HEK293 (cell line): Measurements from ENCODE around the gene MAVS.
A peak's percentile ranks its signal among the peaks of the same experiment; 100 is the strongest.

Source experiments
- CTCF ChIA-PET: fragments of 350-600 bp; formaldehyde crosslinking; extraction: SDS; loops from one replicate; lab custom pipeline; 2021; ENCODE audit warnings: antibody characterized with exemption; lab: Yijun Ruan, JAX
- POLR2A ChIA-PET: fragments of 300-600 bp; formaldehyde crosslinking; extraction: SDS; loops from one replicate; lab custom pipeline; 2020; ENCODE audit warnings: antibody characterized with exemption, inconsistent platforms; lab: Yijun Ruan, JAX
- H3K27ac ChIP-seq: fragments of 200-500 bp; sonication (Bioruptor generic); 2 replicates; pipeline ENCODE4 v1.5.1; 2014; ENCODE audit warnings: low read depth, low read length, control low read depth, inconsistent platforms; ENCODE audit errors: extremely low read depth
- H3K36me3 ChIP-seq, 2 experiments: fragments of 200-500 bp in 1 of 2; sonication (Bioruptor generic) in 1 of 2; 1 replicate in 1 of 2; 2 replicates in 1 of 2; pipeline ENCODE4 v1.5.1; 2014 to 2017; ENCODE audit warnings: inconsistent platforms in 2 of 2, low read length in 2 of 2; ENCODE audit not compliant: control insufficient read depth in 2 of 2, insufficient read depth in 1 of 2
- H3K4me1 ChIP-seq: fragments of 200-500 bp; sonication (Bioruptor generic); 2 replicates; pipeline ENCODE4 v1.5.1; 2014; ENCODE audit warnings: mild to moderate bottlenecking, low read length, inconsistent platforms; ENCODE audit not compliant: control insufficient read depth, insufficient read depth
- H3K4me3 ChIP-seq: 2 replicates; pipeline ENCODE4 v1.5.1; 2011; ENCODE audit warnings: low read depth, mild to moderate bottlenecking, control low read depth, low read length, moderate library complexity
- H3K9me3 ChIP-seq: fragments of 200-500 bp; sonication (Bioruptor generic); 2 replicates; pipeline ENCODE4 v1.5.1; 2014; ENCODE audit warnings: low read depth, low read length, inconsistent platforms; ENCODE audit not compliant: control insufficient read depth, insufficient read depth
- HOXC10 ChIP-seq: sonication (generic); formaldehyde crosslinking; IDR thresholded peaks from 2 replicates; pipeline ENCODE4 v1.8.1; 2023; ENCODE audit warnings: mild to moderate bottlenecking, missing genetic modification reagents
- HOXD13 ChIP-seq: sonication (generic); formaldehyde crosslinking; IDR thresholded peaks from 2 replicates; pipeline ENCODE4 v1.8.0; 2022; ENCODE audit warnings: missing genetic modification reagents, borderline replicate concordance
- RBAK ChIP-seq: fragments of 450-650 bp; formaldehyde crosslinking; IDR thresholded peaks from 2 replicates; pipeline ENCODE4 v1.5.1; 2016; ENCODE audit warnings: missing biosample characterization, missing genetic modification characterization
- ZBTB10 ChIP-seq: fragments of 450-650 bp; formaldehyde crosslinking; IDR thresholded peaks from 2 replicates; pipeline ENCODE4 v1.5.1; 2016; ENCODE audit warnings: missing biosample characterization, missing genetic modification characterization
- ZNF133 ChIP-seq: fragments of 450-650 bp; formaldehyde crosslinking; IDR thresholded peaks from 2 replicates; pipeline ENCODE4 v1.5.1; 2016; ENCODE audit warnings: missing biosample characterization, missing genetic modification characterization
- ZNF146 ChIP-seq: fragments of 450-650 bp; formaldehyde crosslinking; IDR thresholded peaks from 2 replicates; pipeline ENCODE4 v1.5.1; 2016; ENCODE audit warnings: missing biosample characterization, missing genetic modification characterization
- ZNF148 ChIP-seq: fragments of 450-650 bp; formaldehyde crosslinking; IDR thresholded peaks from 2 replicates; pipeline ENCODE4 v1.5.0; 2017; ENCODE audit warnings: missing biosample characterization, missing genetic modification characterization, borderline replicate concordance
- ZNF223 ChIP-seq: fragments of 450-650 bp; formaldehyde crosslinking; IDR thresholded peaks from 2 replicates; pipeline ENCODE4 v1.5.1; 2016; ENCODE audit warnings: missing biosample characterization, missing genetic modification characterization
- ZNF24 ChIP-seq: fragments of 450-650 bp; formaldehyde crosslinking; IDR thresholded peaks from 2 replicates; pipeline ENCODE4 v1.5.1; 2016; ENCODE audit warnings: missing biosample characterization, missing genetic modification characterization
- ZNF324 ChIP-seq: fragments of 450-650 bp; formaldehyde crosslinking; IDR thresholded peaks from 2 replicates; pipeline ENCODE4 v1.5.1; 2016; ENCODE audit warnings: missing biosample characterization, missing genetic modification characterization
- ZNF513 ChIP-seq: fragments of 450-650 bp; IDR thresholded peaks from 2 replicates; pipeline ENCODE4 v1.5.1; 2018; ENCODE audit warnings: missing biosample characterization, missing genetic modification characterization
- ZNF530 ChIP-seq: fragments of 450-650 bp; formaldehyde crosslinking; IDR thresholded peaks from 2 replicates; pipeline ENCODE4 v1.5.1; 2016; ENCODE audit warnings: low read depth, missing biosample characterization, missing genetic modification characterization
- ZNF544 ChIP-seq: fragments of 450-650 bp; formaldehyde crosslinking; IDR thresholded peaks from 2 replicates; pipeline ENCODE4 v1.5.0; 2017; ENCODE audit warnings: missing biosample characterization, missing genetic modification characterization
- ZNF701 ChIP-seq: fragments of 450-650 bp; formaldehyde crosslinking; IDR thresholded peaks from 2 replicates; pipeline ENCODE4 v1.5.1; 2016; ENCODE audit warnings: missing biosample characterization, missing genetic modification characterization
- ZSCAN16 ChIP-seq: fragments of 450-650 bp; formaldehyde crosslinking; IDR thresholded peaks from 2 replicates; pipeline ENCODE4 v1.5.1; 2016; ENCODE audit warnings: missing biosample characterization, missing genetic modification characterization
- ZSCAN5A ChIP-seq: fragments of 450-650 bp; formaldehyde crosslinking; IDR thresholded peaks from 2 replicates; pipeline ENCODE4 v1.5.1; 2016; ENCODE audit warnings: missing biosample characterization, missing genetic modification characterization

MAVS gene

GRCh38 chr20:3858689-3859088 is 12.1 kb downstream of the MAVS start (continued):
- no peak for TF ChIP-seq ZNF223 (tag by site-specific recombination)
- TF ChIP-seq, all 188 proteins: peak for 0

GRCh38 chr20:3861191-3861590 is 14.6 kb downstream of the MAVS start:
- Histone ChIP-seq H3K4me1 (no peaks in the 10 kb centered on the region), H3K36me3 (peaks cover 63 to 87% of the 10 kb centered on the region in 2 experiments), H3K9me3 (no peaks in the 10 kb centered on the region), H3K4me3 (no peak overlapping the region), H3K27ac (no peak overlapping the region)
- ChIA-PET POLR2A (no interaction called here), CTCF (interaction anchor here (0.7 kb wide), 1 partner anchor 365 kb away, joined by 3 read pairs; no protein-coding TSS in a partner anchor)
- TF ChIP-seq ZBTB10 (no peak), ZNF24 (tag by site-specific recombination) (no peak), ZSCAN5A (tag by site-specific recombination) (no peak), ZNF530 (tag by site-specific recombination) (no peak), ZNF324 (tag by site-specific recombination) (no peak), HOXC10 (CRISPR knock-in tag) (no peak), ZSCAN16 (no peak), ZNF133 (tag by site-specific recombination) (no peak), HOXD13 (CRISPR knock-in tag) (no peak), ZNF148 (tag by site-specific recombination) (no peak), ZNF701 (tag by site-specific recombination) (no peak), ZNF513 (tag by site-specific recombination) (no peak)

GRCh38 chr20:3862333-3862732 is 15.7 kb downstream of the MAVS start:
- POLR2A ChIA-PET, result interaction anchor here (1.2 kb wide), 1 partner anchor 18 kb away, joined by 6 read pairs; no protein-coding TSS in a partner anchor

More at GRCh38 chr20:3862333-3862732, 15.7 kb downstream of the MAVS start:
- H3K4me3 ChIP-seq, result no peak overlapping the region
- H3K27ac ChIP-seq, result no peak overlapping the region
- H3K36me3 ChIP-seq, result peaks cover 52 to 89% of the 10 kb centered on the region in 2 experiments
- no peaks in the 10 kb centered on the region for H3K9me3 ChIP-seq
- CTCF ChIA-PET, result interaction anchor here (0.6 to 1.0 kb wide), 4 partner anchors 26 to 145 kb away, joined by 3 to 7 read pairs (median 4); partner anchors contain the start of gene AP5S1
- TF ChIP-seq ZNF544 (tag by site-specific recombination) (no peak), ZNF146 (tag by site-specific recombination) (no peak), RBAK (tag by site-specific recombination) (peak; percentile 97)
- no peaks in the 10 kb centered on the region for H3K4me1 ChIP-seq
